SU-DHL-6 (cell line): ENCODE data around the gene RANBP2.

Experiments used
- CTCF ChIP-seq: fragments of 200-600 bp; sonication (generic); IDR thresholded peaks from one replicate; pipeline ENCODE4 v1.5.1; 2017; ENCODE audit warnings: antibody characterized with exemption, mild to moderate bottlenecking, low read length, moderate library complexity; ENCODE audit not compliant: insufficient read depth, poor library complexity, severe bottlenecking
- EZH2phosphoT487 ChIP-seq: fragments of 200-600 bp; sonication (generic), shearing (Covaris generic); conservative IDR thresholded peaks from 2 replicates; pipeline ENCODE4 v1.6.1; 2018; ENCODE audit warnings: mild to moderate bottlenecking, antibody characterized with exemption, low read length, moderate library complexity, mixed read lengths

- TF ChIP-seq CTCF (no peak), EZH2phosphoT487 (no peak)
These were observed 57.2 kb downstream of the RANBP2 start for GRCh38 chr2:108776475-108776874.
